ENCODE measurements around the gene SELENOF.

- TF ChIP-seq CTCF (IDR thresholded peaks at IDR 0.05 in 2 of 3, conservative IDR thresholded peaks at IDR 0.05 in 1 of 3; ENCODE audit: control insufficient read depth in 2 of 3, extremely low read depth in 1 of 3, insufficient read depth in 1 of 3, low read depth in 3 of 3, low read length in 3 of 3) (no peak), STAT1 (conservative IDR thresholded peaks at IDR 0.05) (no peak), MAX (IDR thresholded peaks at IDR 0.05; ENCODE audit: low read depth, low read length) (no peak), GABPA (IDR thresholded peaks at IDR 0.05; ENCODE audit: low read depth) (no peak), TAF1 (IDR thresholded peaks at IDR 0.05; ENCODE audit: borderline replicate concordance, low read depth, low read length) (no peak), E2F4 (IDR thresholded peaks at IDR 0.05; ENCODE audit: low read depth, low read length) (no peak), KDM1A (IDR thresholded peaks at IDR 0.05; ENCODE audit: borderline replicate concordance) (no peak), REST (IDR thresholded peaks at IDR 0.05; ENCODE audit: low read depth, low read length) (no peak), MEF2A (IDR thresholded peaks at IDR 0.05; ENCODE audit: insufficient read depth, low read depth, low read length) (no peak)
These were observed 28.8 kb upstream of the SELENOF start for GRCh38 chr1:86942743-86943142.
